LNCaP clone FGC (cell line): Measurements from ENCODE around the gene ADAM10.

ENCODE experiments used
- DNase-seq: peaks from one replicate; pipeline ENCODE4 v3.0.0-alpha.2; 2011; ENCODE audit warnings: low read depth
- H3K4me3 ChIP-seq: 2 replicates; pipeline ENCODE4 v1.5.1; 2011; ENCODE audit warnings: mild to moderate bottlenecking, low read depth, low read length, control low read depth
- CTCF ChIP-seq: IDR thresholded peaks from 2 replicates; pipeline ENCODE4 v1.5.1; 2012; ENCODE audit warnings: mild to moderate bottlenecking; ENCODE audit not compliant: control insufficient read depth, insufficient read depth; ENCODE audit errors: extremely low read depth

Gene ADAM10

GRCh38 chr15:58755956-58756355 is 6.4 kb upstream of the ADAM10 start:
- no peak for DNase-seq
- H3K4me3 ChIP-seq: no peak overlapping the region
- TF ChIP-seq CTCF: no peak

- no peak overlapping the region for H3K4me3 ChIP-seq
- DNase-seq: no peak
- TF ChIP-seq CTCF: no peak
Observed at GRCh38 chr15:58755350-58755749, 5.8 kb upstream of the ADAM10 start.

- TF ChIP-seq CTCF: no peak
- H3K4me3 ChIP-seq: no peak overlapping the region
Observed at GRCh38 chr15:58752716-58753115, 3.2 kb upstream of the ADAM10 start.

GRCh38 chr15:58748852-58749531 is 515 bp downstream of the ADAM10 start:
- H3K4me3 ChIP-seq: peak overlapping the region; percentile 87
- DNase-seq: no peak
- no peak for TF ChIP-seq CTCF

More at GRCh38 chr15:58752716-58753115, 3.2 kb upstream of the ADAM10 start:
- DNase-seq: no peak

GRCh38 chr15:58748040-58748851 is 1.3 kb downstream of the ADAM10 start:
- DNase-seq: no peak
- H3K4me3 ChIP-seq: peak overlapping the region; percentile 87
- TF ChIP-seq CTCF: no peak

- DNase-seq: no peak
- no peak overlapping the region for H3K4me3 ChIP-seq
- TF ChIP-seq CTCF: no peak
Observed at GRCh38 chr15:58746174-58746573, 3.3 kb downstream of the ADAM10 start.
